Measurements from ENCODE around the gene SRSF9. TPM values are rescaled to one million over a fixed set of nuclear protein-coding genes. Genes with fewer than 3 reads are reported as not detected.

Gene SRSF9
- total RNA-seq, 1 experiment from 2014 or later: 297 TPM

DNA sequence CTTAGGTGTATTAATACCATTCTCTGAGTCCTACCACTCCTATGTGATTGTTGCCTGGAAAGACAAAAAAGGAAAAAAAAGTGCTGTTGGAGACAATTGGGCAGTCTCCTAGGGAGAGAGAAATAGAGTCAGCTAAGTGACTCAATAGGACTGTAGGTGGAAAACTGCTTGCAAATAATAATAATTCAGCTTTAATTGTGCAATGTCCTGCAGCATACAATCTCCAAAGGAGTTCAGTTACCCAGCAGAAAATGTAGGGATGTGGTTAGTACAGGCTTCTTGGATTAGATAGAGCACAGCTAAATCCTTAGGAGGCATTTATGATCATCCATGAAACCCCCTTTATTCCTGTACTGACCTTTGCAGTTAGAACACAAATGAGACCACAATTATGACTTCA lies 3.0 kb upstream of the SRSF9 start:
- ATAC-seq: no peak
- H3K27me3 ChIP-seq (ENCODE audit: insufficient read depth, low read length): no peaks in the 10 kb centered on the region
- no peak overlapping the region for H3K4me3 ChIP-seq (replicated peaks in 1 of 2; ENCODE audit: low read depth in 1 of 2, low read length in 2 of 2)
- H3K4me2 ChIP-seq (ENCODE audit: low read length): peak overlapping the region; percentile 91; the same call in 1 of the 2 replicates
- no peak overlapping the region for H3K27ac ChIP-seq (ENCODE audit: low read depth, low read length)
- intact Hi-C loops (cut with micrococcal nuclease): no loop called here
- CTCF ChIA-PET: interaction anchor here (1.2 kb wide), 1 partner anchor 23 kb away, joined by 3 read pairs; the partner anchor contains the start of gene DYNLL1
- H3K4me1 ChIP-seq (ENCODE audit: control insufficient read depth in 1 of 2, insufficient read depth in 2 of 2, low read length in 2 of 2): peaks cover 40 to 74% of the 10 kb centered on the region in 2 experiments
- no peak overlapping the region for H2AFZ ChIP-seq (ENCODE audit: low read depth, low read length, poor library complexity, severe bottlenecking)
- TF ChIP-seq EZH2 (IDR thresholded peaks at IDR 0.05) (no peak), JUND (IDR thresholded peaks at IDR 0.05) (no peak), TCF7L2 (IDR thresholded peaks at IDR 0.05; ENCODE audit: borderline replicate concordance, extremely low read depth, insufficient read depth, insufficient read length) (no peak), EZH2phosphoT487 (IDR thresholded peaks at IDR 0.05; ENCODE audit: borderline replicate concordance) (no peak), SIN3A (IDR thresholded peaks at IDR 0.05; ENCODE audit: low read depth) (no peak), POLR2A (IDR thresholded peaks at IDR 0.05; ENCODE audit: borderline replicate concordance, extremely low read depth, insufficient read depth, insufficient read length) (no peak)
- TF ChIP-seq, protein P1, sequence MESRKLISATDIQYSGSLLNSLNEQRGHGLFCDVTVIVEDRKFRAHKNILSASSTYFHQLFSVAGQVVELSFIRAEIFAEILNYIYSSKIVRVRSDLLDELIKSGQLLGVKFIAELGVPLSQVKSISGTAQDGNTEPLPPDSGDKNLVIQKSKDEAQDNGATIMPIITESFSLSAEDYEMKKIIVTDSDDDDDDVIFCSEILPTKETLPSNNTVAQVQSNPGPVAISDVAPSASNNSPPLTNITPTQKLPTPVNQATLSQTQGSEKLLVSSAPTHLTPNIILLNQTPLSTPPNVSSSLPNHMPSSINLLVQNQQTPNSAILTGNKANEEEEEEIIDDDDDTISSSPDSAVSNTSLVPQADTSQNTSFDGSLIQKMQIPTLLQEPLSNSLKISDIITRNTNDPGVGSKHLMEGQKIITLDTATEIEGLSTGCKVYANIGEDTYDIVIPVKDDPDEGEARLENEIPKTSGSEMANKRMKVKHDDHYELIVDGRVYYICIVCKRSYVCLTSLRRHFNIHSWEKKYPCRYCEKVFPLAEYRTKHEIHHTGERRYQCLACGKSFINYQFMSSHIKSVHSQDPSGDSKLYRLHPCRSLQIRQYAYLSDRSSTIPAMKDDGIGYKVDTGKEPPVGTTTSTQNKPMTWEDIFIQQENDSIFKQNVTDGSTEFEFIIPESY (IDR thresholded peaks at IDR 0.05; ENCODE audit: extremely low read depth, insufficient replicate concordance, low read length): no peak
- peaks cover 3% of the 10 kb centered on the region; the same call in 1 of the 2 replicates for H4K20me1 ChIP-seq (ENCODE audit: insufficient read depth)
- no TSS peak for BruUV-seq (replicated peaks)
- no peaks in the 10 kb centered on the region for H3K9me3 ChIP-seq (ENCODE audit: control insufficient read depth in 1 of 2, insufficient read depth in 1 of 2, low read depth in 1 of 2, low read length in 2 of 2)
- POLR2A ChIA-PET: no interaction called here
- H3K9ac ChIP-seq (ENCODE audit: low read length): no peak overlapping the region
- RAD21 ChIA-PET (ENCODE audit: low non-redundant PET in 1 of 2, low total read pairs in 2 of 2, uncharacterized antibody in 2 of 2, unreplicated experiment in 2 of 2): no interaction called here
- no peaks in the 10 kb centered on the region for H3K36me3 ChIP-seq (ENCODE audit: control insufficient read depth in 1 of 2, insufficient read depth in 2 of 2, low read length in 2 of 2)
- H3K79me2 ChIP-seq (ENCODE audit: insufficient read depth, low read length): peaks cover 40% of the 10 kb centered on the region
- DNase-seq (ENCODE audit: low read depth, low spot score): no peak
- no peaks in the 10 kb centered on the region for H3K9me2 ChIP-seq (ENCODE audit: insufficient read depth)
